Breast epithelium (tissue), 4 donors: Measurements from ENCODE around the gene TLCD1. TPM values are rescaled to one million over a fixed set of nuclear protein-coding genes. Genes with fewer than 3 reads are reported as not detected.

Experiments used
- DNase-seq, 2 donors: peaks; one replicate each; pipeline ENCODE4 v3.0.0-alpha.2; 2019; ENCODE audit warnings: low spot score in 2 of 2
- H3K27ac ChIP-seq, 2 donors: fragments of 200-600 bp; sonication (generic) in 1 of 2; one replicate each; pipeline ENCODE4 v1.5.1; 2016 to 2019; ENCODE audit warnings: mild to moderate bottlenecking in 1 of 2
- H3K27me3 ChIP-seq, 2 donors: fragments of 200-600 bp; sonication (generic) in 1 of 2; one replicate each; pipeline versions ENCODE4 v1.5.1 to v1.6.0; 2017 to 2019; ENCODE audit warnings: control low read depth in 1 of 2, mild to moderate bottlenecking in 1 of 2
- H3K36me3 ChIP-seq: fragments of 200-600 bp; one replicate; pipeline ENCODE4 v1.5.1; 2019
- H3K4me1 ChIP-seq, 2 donors: fragments of 200-600 bp; sonication (generic); one replicate each; pipeline ENCODE4 v1.5.1; 2016 to 2019; ENCODE audit warnings: control low read depth in 1 of 2
- H3K4me3 ChIP-seq, 3 donors: fragments of 200-600 bp; sonication (generic); 1 replicate in 2 of 3; 2 replicates in 1 of 3; pipeline ENCODE4 v1.5.1; 2016 to 2019; ENCODE audit warnings: mild to moderate bottlenecking in 3 of 3, moderate library complexity in 2 of 3
- H3K9me3 ChIP-seq, 2 donors: fragments of 200-600 bp; sonication (generic) in 1 of 2; one replicate each; pipeline ENCODE4 v1.5.1; 2016 to 2019; ENCODE audit warnings: control low read depth in 1 of 2
- CTCF ChIP-seq, 3 donors: fragments of 450-650 bp; IDR thresholded peaks; one replicate each; pipeline ENCODE4 v1.5.1; 2016 to 2017; ENCODE audit warnings: antibody characterized with exemption in 3 of 3, mild to moderate bottlenecking in 3 of 3, moderate library complexity in 3 of 3
- POLR2A ChIP-seq: fragments of 450-650 bp; IDR thresholded peaks from one replicate; pipeline ENCODE4 v1.6.1; 2016; ENCODE audit warnings: antibody characterized with exemption, mild to moderate bottlenecking, moderate library complexity
- POLR2AphosphoS5 ChIP-seq, 3 donors: sonication (generic); formaldehyde crosslinking; IDR thresholded peaks; one replicate each; pipeline ENCODE4 v1.6.1; 2017; ENCODE audit warnings: antibody characterized with exemption in 3 of 3
- intact Hi-C: fragments of 100-400 bp; cut with DNase I; formaldehyde crosslinking; loops from one replicate; pipeline ENCODE4 v1.15.1; 2023; ENCODE audit warnings: low total_unique reads
- total RNA-seq, 3 donors: library from RNA; depleted of rRNA; stranded (reverse); fragments of >200 nt; gene quantifications; one replicate each; pipeline ENCODE4 v1.1.0, GENCODE V29; 2016

Gene TLCD1
- 1 to 10 TPM; 2.4 to 8.3 (median 3.9) TPM for total RNA-seq

GRCh38 chr17:28726226-28726626 lies at the start of gene TLCD1:
Gene TLCD1 (minus strand): TSS chr17:28726233. CDS start chr17:28726097, 136 bp downstream.
- Histone ChIP-seq H3K9me3 (no peaks in the 10 kb centered on the region), H3K27me3 (no peaks in the 10 kb centered on the region), H3K4me1 (peaks cover 9 to 12% of the 10 kb centered on the region in 2 donors), H3K4me3 (peak within 1 kb of the TSS; percentile 74 to 83 (median 77)), H3K36me3 (no peaks in the 10 kb centered on the region), H3K27ac (peak within 1 kb of the TSS; percentile 99)
- TF ChIP-seq POLR2A (no peak), CTCF (IDR thresholded peaks at IDR 0.05) (no peak), POLR2AphosphoS5 (IDR thresholded peaks at IDR 0.05) (no peak)
- intact Hi-C loops, result no loop called here
- no peak for DNase-seq

GRCh38 chr17:28774206-28774605 lies 48.2 kb upstream of the TLCD1 start:
- H3K9me3 ChIP-seq, result no peaks in the 10 kb centered on the region
- no peaks in the 10 kb centered on the region for H3K4me1 ChIP-seq
- TF ChIP-seq CTCF (IDR thresholded peaks at IDR 0.05), result no peak
- TF ChIP-seq POLR2A, result no peak
- TF ChIP-seq POLR2AphosphoS5 (IDR thresholded peaks at IDR 0.05), result no peak
- no peaks in the 10 kb centered on the region for H3K36me3 ChIP-seq
- no peaks in the 10 kb centered on the region for H3K27me3 ChIP-seq
- intact Hi-C loops, result no loop called here
- no peak overlapping the region for H3K27ac ChIP-seq
- no peak for DNase-seq
- H3K4me3 ChIP-seq, result no peak overlapping the region

- TF ChIP-seq POLR2A, result no peak
- TF ChIP-seq POLR2AphosphoS5 (IDR thresholded peaks at IDR 0.05), result no peak
- TF ChIP-seq CTCF (IDR thresholded peaks at IDR 0.05), result no peak
- H3K27ac ChIP-seq, result no peak overlapping the region
- H3K27me3 ChIP-seq, result no peaks in the 10 kb centered on the region
- no peaks in the 10 kb centered on the region for H3K4me1 ChIP-seq
- intact Hi-C loops, result no loop called here
- no peak for DNase-seq
- H3K4me3 ChIP-seq, result no peak overlapping the region
- no peaks in the 10 kb centered on the region for H3K36me3 ChIP-seq
- H3K9me3 ChIP-seq, result no peaks in the 10 kb centered on the region
Measured at GRCh38 chr17:28773736-28774135, 47.7 kb upstream of the TLCD1 start.

GRCh38 chr17:28765038-28765437 lies 39.0 kb upstream of the TLCD1 start:
- TF ChIP-seq CTCF (IDR thresholded peaks at IDR 0.05) (no peak), POLR2AphosphoS5 (IDR thresholded peaks at IDR 0.05) (no peak), POLR2A (no peak)
- intact Hi-C loops, result no loop called here
- H3K27me3 ChIP-seq, result no peaks in the 10 kb centered on the region
- H3K27ac ChIP-seq, result no peak overlapping the region
- no peak overlapping the region for H3K4me3 ChIP-seq
- H3K9me3 ChIP-seq, result no peaks in the 10 kb centered on the region
- H3K4me1 ChIP-seq, result peaks cover 0 to 8% of the 10 kb centered on the region in 2 donors
- no peaks in the 10 kb centered on the region for H3K36me3 ChIP-seq
- no peak for DNase-seq

- Histone ChIP-seq H3K4me1 (peaks cover 0 to 8% of the 10 kb centered on the region in 2 donors), H3K36me3 (no peaks in the 10 kb centered on the region), H3K27ac (peak overlapping the region in 1 of 2 donors; percentile 29), H3K9me3 (no peaks in the 10 kb centered on the region), H3K27me3 (no peaks in the 10 kb centered on the region), H3K4me3 (no peak overlapping the region)
- DNase-seq, result peak; percentile 72 to 73
- intact Hi-C loops, result no loop called here
- TF ChIP-seq POLR2A (no peak), CTCF (IDR thresholded peaks at IDR 0.05) (peak; percentile 81 to 95 (median 86))
Measured at GRCh38 chr17:28763804-28764266, 37.8 kb upstream of the TLCD1 start.
